Left ventricle myocardium superior (tissue), 1 donor: ENCODE results near the gene PRDM7. TPM values are rescaled to one million over a fixed set of nuclear protein-coding genes. Genes with fewer than 3 reads are reported as not detected.
A peak's percentile ranks its signal among the peaks of the same experiment; 100 is the strongest.

Source experiments
- ATAC-seq: fragments of 200-7000 bp; cut with Tn5 transposase; one replicate; pipeline ENCODE4 v1.9.1; 2020; ENCODE audit warnings: mild to moderate bottlenecking, moderate library complexity
- DNase-seq: peaks from one replicate; pipeline ENCODE4 v3.0.0-alpha.2; 2020
- intact Hi-C: fragments of 100-400 bp; cut with micrococcal nuclease; formaldehyde crosslinking; loops from one replicate; pipeline ENCODE4 v1.11.0; 2022
- total RNA-seq: library from RNA; stranded (reverse); fragmentation: NEBNext Ultra II Directional; extraction: Animal tissue kit (Norgen Biotek cat#: 25700); gene quantifications from one replicate; pipeline ENCODE4 v1.2.1, GENCODE V29; 2021
- donor health status: DM: no; HTN: yes; CAD: no; lungs with severe emphysema.

The PRDM7 gene
- total RNA-seq, 1 donor from 2014 or later = not detected

DNA sequence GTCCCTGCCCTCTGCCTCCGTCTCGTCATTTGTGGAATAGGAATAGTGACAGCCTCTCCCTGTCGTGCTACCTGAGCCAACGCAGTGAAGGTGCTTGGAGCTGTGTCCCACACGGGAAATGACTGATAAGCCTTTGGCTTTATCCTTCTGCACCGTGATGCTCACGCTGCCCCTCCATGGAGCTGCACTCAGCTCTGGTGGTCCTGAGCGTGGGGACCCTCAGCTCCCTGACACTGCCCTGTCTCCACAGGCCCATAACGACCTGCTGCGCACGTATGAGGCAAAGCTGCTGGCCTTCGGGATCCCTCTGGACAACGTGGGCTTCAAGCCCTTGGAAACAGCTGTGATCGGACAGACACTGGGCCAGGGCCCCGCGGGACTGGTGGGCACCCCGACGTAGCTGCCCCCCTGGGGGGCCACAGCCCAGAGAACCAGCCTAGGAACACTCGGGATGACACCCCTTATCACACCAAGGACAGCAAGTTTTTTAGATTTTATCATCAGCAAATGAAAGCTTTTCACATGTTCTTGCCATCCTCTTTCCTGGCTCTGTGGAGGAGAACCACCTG is 34.1 kb downstream of the PRDM7 start:
- ATAC-seq = no peak
- intact Hi-C loops = no loop called here
- no peak for DNase-seq

DNA sequence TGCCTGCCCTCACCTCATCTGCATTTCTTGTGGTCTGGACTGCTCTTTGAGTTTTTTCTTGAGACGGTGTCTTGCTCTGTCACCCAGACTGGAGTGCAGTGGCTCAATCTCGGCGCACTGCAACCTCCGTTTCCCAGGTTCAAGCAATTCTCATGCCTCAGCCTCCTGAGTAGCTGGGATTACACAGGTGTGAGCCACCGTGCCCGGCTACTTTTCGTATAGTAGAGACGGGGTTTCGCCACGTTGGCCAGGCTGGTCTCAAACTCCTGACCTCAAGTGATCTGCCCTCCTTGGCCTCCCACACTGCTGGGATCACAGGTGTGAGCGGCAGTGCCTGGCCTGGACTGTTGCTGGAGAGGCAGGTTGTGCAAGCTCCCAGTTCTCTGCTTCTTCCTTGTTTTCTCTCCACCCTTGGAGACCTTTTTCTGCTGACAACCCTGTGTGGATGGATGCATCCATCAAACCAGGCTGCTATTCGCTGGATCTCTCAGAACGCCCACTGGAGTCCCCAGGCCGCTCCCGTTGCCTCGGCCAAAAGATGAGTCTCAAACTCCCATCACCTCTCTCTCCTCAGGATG is 35.1 kb downstream of the PRDM7 start:
- ATAC-seq (no peak), DNase-seq (no peak)
- intact Hi-C loops = no loop called here

DNA sequence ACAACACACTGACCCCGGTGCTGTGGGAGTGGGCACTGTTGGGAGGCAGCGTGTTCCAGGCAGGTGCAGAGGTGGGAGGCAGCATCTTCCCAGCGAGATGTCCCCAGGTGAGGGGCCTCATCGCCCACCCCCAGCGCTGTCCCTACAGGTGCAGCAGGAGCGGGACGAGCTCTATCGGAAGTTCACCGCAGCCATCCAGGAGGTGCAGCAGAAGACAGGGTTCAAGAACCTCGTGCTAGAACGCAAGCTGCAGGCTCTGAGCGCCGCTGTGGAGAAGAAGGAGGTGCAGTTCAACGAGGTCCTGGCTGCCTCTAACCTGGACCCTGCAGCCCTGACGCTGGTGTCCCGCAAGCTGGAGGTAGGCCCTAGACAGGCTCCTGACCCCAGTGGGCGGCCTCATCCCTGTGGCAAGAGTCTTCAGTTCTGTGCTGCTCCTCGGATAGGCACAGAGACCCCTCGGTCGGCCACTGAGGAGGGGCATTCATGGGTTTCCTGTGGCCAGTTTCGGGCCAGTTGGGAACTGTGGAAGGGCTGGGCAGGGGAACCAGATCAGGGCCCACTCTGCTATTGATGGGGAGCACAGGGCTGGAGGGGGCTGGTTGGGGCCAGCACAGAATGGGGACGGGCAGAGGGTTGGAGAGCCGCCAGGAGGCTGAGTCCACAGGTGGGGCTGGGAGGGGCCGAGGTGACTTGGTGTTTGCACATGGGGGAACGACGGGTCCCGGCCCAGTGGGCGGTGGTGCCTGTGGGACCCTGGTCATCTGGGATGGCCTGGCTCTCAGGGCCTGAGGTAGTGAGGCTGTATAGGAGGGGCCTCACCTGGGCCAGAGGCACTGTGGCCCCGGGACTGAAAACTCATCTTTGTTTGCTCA is 36.7 kb downstream of the PRDM7 start:
- DNase-seq = no peak
- ATAC-seq = no peak
- intact Hi-C loops = no loop called here

- no peak for DNase-seq
- ATAC-seq = peak; percentile 42
- intact Hi-C loops = no loop called here
Observed at GRCh38 chr16:90037276-90037675, 39.9 kb downstream of the PRDM7 start.

DNA sequence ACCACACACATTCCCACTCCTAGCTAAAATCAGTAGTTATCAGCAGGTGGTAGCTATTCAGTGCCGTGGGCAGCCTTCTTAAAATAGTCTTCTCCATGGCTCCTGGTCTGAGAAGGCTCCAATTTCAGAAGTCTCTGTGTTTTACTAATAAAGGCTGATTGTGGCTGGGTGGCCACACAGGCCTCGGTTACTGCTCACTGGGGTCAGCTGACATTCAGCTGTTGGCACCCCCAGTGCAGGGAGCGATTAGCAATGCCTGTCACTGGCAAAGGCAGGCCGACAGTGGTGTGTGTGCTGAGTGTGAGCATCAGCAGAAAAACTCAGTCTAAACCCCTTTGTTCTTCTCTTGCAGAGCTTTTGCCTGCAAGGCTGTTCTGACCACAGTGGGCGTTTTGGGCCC is 41.2 kb downstream of the PRDM7 start:
- DNase-seq = no peak
- intact Hi-C loops = no loop called here
- no peak for ATAC-seq

GRCh38 chr16:90034504-90034903 is 42.6 kb downstream of the PRDM7 start:
- ATAC-seq (no peak), DNase-seq (no peak)
- intact Hi-C loops = no loop called here

DNA sequence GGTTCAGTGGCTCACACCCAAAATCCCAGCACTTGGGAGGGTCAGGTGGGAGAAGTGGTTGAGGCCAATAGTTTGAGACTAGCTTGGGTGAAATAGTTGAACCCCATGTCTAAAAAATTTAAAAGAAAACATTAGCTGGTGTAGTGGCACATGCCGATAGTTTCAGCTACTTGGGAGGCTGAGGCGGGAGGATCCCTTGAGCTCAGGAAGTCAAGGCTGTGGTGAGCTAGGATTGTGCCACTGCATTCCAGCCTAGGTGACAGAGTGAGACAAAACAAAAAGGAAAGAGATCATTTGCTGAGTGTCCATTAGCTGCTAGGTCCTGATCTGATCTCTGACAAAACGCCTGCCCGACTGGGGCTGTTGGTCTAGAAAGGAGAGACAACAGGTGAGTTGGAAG is 43.7 kb downstream of the PRDM7 start:
- DNase-seq (no peak), ATAC-seq (no peak)
- intact Hi-C loops = no loop called here

DNA sequence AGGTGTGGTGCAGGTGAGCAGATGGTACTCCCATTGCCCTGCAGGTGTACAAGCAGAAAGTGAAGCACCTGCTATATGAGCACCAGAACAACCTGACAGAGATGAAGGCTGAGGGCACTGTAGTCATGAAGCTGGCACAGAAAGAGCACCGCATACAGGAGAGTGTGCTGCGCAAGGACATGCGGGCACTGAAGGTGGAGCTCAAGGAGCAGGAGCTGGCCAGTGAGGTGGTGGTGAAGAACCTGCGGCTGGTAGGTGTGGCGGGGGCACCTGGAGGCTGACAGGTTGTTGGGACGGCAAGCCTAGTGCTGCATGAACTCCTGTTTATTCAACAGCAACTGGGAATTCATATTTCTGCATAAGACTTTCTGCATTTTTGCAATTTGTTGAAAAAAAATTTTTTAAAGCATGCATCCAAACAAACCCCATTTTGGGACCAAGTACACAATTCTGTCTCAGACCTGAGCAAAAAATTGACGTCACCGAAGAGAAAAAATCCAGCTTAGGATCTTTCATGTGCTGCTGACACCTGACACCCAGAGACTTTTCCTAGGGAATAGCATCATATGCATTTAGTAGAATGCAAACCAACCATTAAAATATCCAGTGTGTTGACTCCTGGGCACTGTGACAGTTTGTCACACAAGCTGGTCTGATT is 44.3 kb downstream of the PRDM7 start:
- no peak for ATAC-seq

GRCh38 chr16:90031931-90032673 is 45.0 kb downstream of the PRDM7 start:
- ATAC-seq (no peak), DNase-seq (no peak)
- intact Hi-C loops = no loop called here

More for the DNA sequence above, 44.3 kb downstream of the PRDM7 start:
- intact Hi-C loops = no loop called here
- DNase-seq = no peak

DNA sequence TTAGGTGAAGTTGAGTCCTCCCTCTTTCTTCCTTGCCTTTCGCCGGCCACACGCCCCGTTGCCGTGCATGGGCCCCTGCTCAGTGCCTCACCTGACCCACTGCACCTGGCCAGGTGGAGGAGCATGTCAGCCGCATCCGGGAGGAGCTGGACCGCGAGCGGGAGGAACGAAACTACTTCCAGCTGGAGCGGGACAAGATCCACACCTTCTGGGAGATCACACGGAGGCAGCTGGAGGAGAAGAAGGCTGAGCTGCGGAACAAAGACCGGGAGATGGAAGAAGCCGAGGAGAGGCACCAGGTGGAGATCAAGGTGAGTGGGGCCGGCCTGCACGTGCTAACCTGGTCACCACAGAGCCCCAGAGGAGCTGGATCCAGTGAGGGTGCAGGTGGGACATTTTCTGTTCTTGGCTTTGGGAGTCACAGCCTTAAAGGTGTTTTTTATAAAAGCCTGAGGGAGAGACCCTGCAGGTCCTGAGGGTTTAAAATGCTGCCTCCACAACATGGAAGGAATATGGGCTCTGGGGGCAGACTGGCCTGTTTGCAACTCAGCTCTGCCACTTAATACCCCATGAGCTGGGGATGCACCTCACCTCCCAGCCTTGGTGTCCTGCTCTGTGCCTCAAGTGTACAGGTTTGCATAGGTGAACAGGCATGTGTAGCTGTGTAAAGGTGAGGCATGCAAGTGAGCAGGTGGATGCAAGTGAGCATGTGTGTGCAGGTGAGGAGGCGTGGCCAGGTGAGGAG is 45.8 kb downstream of the PRDM7 start:
- ATAC-seq = no peak

DNA sequence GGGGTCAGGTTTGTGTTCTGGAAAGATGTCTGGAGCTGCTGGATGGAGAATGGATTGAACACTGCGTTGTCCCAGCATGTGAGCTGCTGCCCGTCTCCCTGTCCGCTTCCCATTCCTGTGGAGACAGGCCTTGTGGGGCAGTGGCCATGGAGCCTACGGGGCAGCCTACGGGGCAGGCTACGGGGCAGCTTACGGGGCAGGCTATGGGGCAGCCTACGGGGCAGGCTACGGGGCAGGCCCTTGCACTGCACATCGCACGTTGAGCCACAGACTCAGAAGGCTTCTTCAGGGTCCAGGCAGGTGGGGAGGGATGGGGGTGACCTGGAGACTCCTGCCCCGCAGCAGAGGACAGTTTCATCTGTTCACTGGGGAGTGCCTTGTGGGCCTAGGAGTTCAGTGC is 48.1 kb downstream of the PRDM7 start:
- intact Hi-C loops = no loop called here
- peak; percentile 17 for ATAC-seq
- no peak for DNase-seq

More for the DNA sequence above, 45.8 kb downstream of the PRDM7 start:
- intact Hi-C loops = no loop called here
- no peak for DNase-seq

- no peak for DNase-seq
- intact Hi-C loops = no loop called here
- ATAC-seq = no peak
Observed at GRCh38 chr16:90027611-90028010, 49.5 kb downstream of the PRDM7 start.

DNA sequence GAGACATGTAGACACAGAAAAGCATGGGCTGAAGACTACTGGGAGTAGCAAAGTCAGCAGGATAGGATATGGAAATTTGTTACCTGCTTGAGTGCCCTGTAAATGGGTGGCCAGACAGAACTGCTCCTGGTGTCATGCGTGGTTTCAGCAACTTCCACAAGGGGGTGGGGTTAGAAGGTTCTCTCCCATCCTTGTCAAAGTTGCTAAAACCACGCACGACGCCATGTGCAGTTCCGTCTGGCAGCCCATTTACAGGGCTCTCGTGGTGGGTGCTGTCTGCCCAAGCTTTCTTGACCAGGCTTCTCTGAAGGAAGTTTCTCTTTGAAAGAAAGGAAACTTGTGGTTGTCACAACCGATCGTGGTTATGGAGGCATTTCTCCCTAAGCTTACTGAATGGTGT is 51.0 kb downstream of the PRDM7 start:
- intact Hi-C loops = no loop called here
- ATAC-seq (no peak), DNase-seq (no peak)

- intact Hi-C loops = no loop called here
- DNase-seq = no peak
- peak; percentile 35 for ATAC-seq
Observed at GRCh38 chr16:90023078-90023447, 54.1 kb downstream of the PRDM7 start.

DNA sequence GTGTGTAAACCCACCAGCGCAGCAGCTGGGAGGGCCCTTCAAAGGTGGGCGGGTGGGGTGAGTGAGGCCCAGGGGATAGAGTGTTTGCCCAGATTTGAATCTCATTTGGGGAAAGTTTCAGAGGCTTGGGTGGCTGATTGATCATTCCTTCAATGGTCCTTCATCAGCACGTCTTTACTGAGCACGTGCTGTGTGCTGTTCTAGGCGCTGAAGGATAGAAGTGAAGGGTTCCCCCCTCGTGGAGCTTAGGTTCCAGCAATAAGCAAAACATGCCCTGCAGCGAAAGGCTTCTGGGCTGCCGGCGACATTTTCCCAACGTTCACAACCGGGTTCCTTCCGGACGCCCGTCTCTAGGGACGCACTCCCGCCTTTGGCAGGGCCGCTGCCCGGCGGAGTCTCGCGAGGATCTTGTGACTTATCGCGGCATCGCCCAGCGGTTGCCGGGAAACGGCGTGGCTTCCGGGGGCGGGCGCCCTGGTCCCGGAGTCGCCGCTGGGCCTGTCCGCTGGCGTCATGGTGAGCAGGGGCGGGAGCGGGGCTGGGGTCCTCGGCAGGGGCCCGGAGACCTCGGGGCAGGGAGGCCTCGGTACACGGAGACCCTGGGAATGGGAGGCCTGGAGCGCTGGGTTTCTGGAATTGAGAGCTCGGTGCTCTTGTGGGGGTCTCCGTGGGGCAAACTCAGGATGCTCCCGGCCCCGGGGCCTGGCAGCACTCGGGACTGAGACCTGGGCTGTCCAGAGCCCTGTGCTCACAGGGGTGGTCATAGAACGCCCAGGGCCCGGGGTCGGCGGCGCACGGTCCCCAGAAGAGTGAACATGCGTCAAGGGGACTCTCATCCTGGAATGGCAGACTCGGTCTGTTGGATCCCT is 54.7 kb downstream of the PRDM7 start:
- intact Hi-C loops = no loop called here
- DNase-seq = peak; percentile 96
- peak; percentile 90 for ATAC-seq

DNA sequence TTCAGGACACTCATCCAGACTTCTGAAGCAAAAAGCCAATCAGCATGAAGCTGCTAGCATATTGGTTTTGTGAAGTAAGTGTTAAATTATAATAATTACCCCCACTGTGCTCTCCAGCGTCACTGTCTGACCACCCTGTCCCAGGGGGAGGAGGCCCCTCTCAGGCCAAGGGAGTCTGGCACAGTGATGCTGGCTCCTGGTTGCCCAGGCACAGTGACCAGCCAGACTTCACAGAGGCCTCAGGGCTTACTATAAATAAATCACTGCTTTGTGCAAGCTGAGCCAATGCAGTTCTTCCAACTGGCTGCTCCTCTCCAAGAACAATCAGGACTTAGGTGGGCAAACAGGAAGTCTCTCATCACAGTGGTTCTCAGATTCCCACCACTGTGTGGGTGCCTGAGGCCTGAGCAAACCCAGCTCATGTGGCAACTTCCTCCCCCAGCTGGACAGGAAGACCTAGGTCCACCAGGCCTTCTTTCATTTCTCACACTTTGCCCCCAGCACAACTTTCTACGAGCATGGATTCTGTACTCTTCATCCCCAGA is 56.2 kb downstream of the PRDM7 start:
- intact Hi-C loops = no loop called here
- no peak for DNase-seq
- ATAC-seq = peak; percentile 16

DNA sequence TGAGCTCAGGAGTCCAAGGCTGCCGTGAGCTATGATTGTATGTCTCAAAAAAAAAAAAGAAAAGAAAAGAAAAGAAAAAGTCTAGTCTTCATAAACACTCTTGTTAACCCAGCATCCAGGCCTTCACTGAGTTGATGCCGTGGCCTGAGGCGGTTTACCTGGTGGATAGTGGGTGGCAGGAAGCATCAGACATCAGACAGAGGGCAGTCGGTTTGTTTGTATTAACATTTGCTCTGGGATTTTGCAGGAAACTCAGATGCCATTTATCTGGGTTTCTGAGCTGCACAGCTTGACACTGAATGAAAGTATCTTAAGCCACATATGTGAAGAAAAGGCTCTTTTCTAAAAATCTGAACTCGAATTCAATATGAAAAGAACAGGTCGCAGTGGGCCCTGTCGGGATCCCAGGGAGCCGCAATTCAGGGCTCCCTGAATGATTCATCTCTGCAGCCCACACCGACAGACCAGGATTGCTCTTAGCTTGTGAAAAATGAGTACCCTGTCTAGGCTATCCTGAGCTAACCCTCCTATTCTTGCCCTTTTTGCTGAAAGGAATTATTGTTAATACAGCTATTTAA is 56.8 kb downstream of the PRDM7 start:
- ATAC-seq (no peak), DNase-seq (no peak)
- intact Hi-C loops = no loop called here
